GM12874 (cell line): ENCODE data around the gene TMEM30B.

Experiments used
- TF ChIP-seq, protein P1 (sequence below): IDR thresholded peaks from 2 replicates; pipeline ENCODE4 v1.5.1; 2011; ENCODE audit warnings: low read depth, mild to moderate bottlenecking, control low read depth, low read length, moderate library complexity; ENCODE audit not compliant: insufficient read depth

TMEM30B gene

DNA sequence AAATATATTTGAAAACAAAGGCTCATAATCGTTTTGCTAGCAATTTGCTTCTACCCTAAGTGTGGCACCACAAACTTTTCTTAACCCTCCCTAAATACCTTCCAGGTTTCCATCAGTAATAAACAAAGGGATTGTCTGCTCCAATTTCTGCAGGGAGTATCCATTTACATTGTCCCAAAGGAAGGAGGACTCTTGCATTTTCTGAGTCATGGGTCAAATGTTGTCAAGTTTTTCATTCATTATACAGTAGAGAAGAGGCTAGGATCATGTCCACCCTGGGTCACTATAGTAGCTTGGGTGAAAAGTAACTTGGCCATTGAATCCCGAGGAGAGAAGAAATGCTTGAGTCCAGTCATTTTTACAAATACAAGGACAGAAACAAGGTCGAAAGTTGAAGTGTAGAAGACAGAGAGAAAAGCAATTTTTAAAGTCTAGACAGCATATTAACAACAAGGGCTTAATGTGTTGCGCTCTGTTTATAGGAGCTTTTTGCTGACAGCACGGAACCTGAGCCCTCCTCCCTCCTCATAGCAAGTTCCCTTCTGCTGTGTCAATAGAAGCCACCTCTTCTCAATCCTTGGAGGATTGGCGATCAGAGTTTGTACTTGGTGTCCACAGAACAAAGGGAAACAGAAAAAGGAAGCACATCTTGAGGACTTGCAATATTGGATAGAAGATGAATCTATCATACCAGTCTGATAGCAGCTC, 53.1 kb downstream of the TMEM30B start:
- TF ChIP-seq, protein P1, sequence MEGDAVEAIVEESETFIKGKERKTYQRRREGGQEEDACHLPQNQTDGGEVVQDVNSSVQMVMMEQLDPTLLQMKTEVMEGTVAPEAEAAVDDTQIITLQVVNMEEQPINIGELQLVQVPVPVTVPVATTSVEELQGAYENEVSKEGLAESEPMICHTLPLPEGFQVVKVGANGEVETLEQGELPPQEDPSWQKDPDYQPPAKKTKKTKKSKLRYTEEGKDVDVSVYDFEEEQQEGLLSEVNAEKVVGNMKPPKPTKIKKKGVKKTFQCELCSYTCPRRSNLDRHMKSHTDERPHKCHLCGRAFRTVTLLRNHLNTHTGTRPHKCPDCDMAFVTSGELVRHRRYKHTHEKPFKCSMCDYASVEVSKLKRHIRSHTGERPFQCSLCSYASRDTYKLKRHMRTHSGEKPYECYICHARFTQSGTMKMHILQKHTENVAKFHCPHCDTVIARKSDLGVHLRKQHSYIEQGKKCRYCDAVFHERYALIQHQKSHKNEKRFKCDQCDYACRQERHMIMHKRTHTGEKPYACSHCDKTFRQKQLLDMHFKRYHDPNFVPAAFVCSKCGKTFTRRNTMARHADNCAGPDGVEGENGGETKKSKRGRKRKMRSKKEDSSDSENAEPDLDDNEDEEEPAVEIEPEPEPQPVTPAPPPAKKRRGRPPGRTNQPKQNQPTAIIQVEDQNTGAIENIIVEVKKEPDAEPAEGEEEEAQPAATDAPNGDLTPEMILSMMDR, result no peak
